NCI-H1930 (cell line): ENCODE results near the gene CCDC60.

Experiments
- DNase-seq, 2 experiments: peaks; one replicate each; lab custom pipeline; 2025; lab: John Stamatoyannopoulos, UW

CCDC60 gene

DNA sequence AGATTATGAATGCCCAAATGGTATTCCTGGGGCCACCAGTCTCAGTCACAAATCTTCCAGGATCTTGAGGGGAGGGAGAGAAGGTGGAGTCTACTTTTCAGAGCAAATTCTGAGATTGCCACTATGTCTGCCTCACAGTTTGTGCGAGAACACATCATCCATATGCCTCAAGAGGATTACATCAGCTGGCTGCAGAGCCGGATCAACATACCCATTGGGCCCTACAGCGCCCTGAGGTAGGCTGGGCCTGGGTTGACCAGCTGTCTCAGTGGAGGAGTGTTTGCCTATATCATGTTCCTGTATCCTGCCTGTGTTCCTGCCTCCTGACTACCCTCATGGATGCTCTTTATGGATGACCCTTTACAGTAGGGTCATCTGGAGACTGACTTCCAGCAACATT is 205.9 kb downstream of the CCDC60 start:
- no peak for DNase-seq

GRCh38 chr12:119544765-119545625 is 210.5 kb downstream of the CCDC60 start:
- DNase-seq = peak; percentile 29 to 31

GRCh38 chr12:119546340-119546739 is 211.8 kb downstream of the CCDC60 start:
- DNase-seq = no peak

- DNase-seq = no peak
Observed at GRCh38 chr12:119547001-119547400, 212.5 kb downstream of the CCDC60 start.

GRCh38 chr12:119556854-119557253 is 222.3 kb downstream of the CCDC60 start:
- no peak for DNase-seq

DNA sequence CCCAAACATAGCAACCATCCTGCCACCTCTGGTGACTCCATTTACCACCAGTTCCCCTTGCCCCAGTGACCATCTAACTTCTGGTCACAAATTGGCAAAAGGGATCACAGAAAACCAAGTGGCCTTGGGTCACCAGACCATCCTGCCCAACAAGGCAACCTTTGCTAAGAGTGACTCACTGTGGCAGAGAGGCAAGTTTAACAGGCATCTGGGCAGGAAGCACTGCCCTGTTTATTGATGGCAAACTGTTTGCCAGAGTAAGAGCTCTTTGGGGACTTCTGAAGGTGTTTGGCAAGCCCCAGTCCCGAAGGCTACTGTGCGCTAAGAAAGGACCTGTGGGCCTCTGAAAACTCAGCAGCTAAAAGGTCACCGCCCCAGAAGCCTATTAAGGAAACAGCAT is 230.9 kb downstream of the CCDC60 start:
- DNase-seq = no peak

GRCh38 chr12:119570771-119571170 is 236.2 kb downstream of the CCDC60 start:
- DNase-seq = no peak

- no peak for DNase-seq
Observed at GRCh38 chr12:119573086-119573485, 238.6 kb downstream of the CCDC60 start.

GRCh38 chr12:119574255-119574654 is 239.7 kb downstream of the CCDC60 start:
- no peak for DNase-seq

- no peak for DNase-seq
Observed at GRCh38 chr12:119576118-119576810, 241.7 kb downstream of the CCDC60 start.

GRCh38 chr12:119576915-119577314 is 242.4 kb downstream of the CCDC60 start:
- DNase-seq = no peak

GRCh38 chr12:119578112-119578511 is 243.6 kb downstream of the CCDC60 start:
- DNase-seq = no peak

DNA sequence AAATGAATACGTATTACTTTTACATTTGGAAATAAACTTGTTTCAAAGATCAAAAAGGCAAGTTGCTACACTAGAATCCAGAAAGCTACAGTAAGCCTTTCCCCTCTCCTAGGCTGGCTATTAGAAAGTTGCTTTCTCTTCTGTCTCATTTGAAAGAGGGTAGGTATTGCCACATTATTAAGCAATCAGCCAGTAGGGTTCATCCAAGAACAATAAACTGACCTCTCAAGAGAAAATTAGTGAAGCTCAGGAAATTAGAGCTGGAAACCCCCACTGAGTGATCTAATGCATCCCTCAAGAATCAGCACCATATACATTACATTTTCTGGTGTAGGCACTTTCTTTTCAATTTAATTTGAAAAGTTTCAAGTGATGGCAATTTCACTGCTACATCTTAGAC is 254.6 kb downstream of the CCDC60 start:
- no peak for DNase-seq

GRCh38 chr12:119589634-119590033 is 255.1 kb downstream of the CCDC60 start:
- no peak for DNase-seq
